Pancreas (tissue), 10 donors: ENCODE measurements around the gene PTPRG. TPM values are rescaled to one million over a fixed set of nuclear protein-coding genes. Genes with fewer than 3 reads are reported as not detected.
"Not testable (repeated sequence)": the region's sequence is repeated elsewhere in the genome, so short reads cannot be mapped to it uniquely, and the experiment has no call there.

Source experiments
- ATAC-seq, 4 donors: fragments of 200-7000 bp; cut with Tn5 transposase; one replicate each; pipeline versions ENCODE4 v1.8.0 to v1.9.1; 2020; ENCODE audit warnings: mild to moderate bottlenecking in 4 of 4, moderate library complexity in 4 of 4
- DNase-seq, 6 donors: peaks; one replicate each; pipeline ENCODE4 v3.0.0-alpha.2; 2020
- FAIRE-seq: peaks from 2 replicates; lab custom pipeline; 2012; peaks lifted over from hg19 to GRCh38; lab: Jason Lieb, UNC
- H3K27ac ChIP-seq, 4 donors: fragments of 200-600 bp; sonication (generic); 1 replicate in 3 of 4; 2 replicates in 1 of 4; pipeline versions ENCODE4 v1.5.0 to v1.8.0; 2020
- H3K27me3 ChIP-seq, 4 donors: fragments of 200-600 bp; one replicate each; pipeline ENCODE4 v1.8.0; 2021
- H3K36me3 ChIP-seq, 3 donors: fragments of 200-600 bp; sonication (generic) in 1 of 3; one replicate each; pipeline versions ENCODE4 v1.5.0 to v1.8.0; 2020 to 2021
- H3K4me1 ChIP-seq, 3 donors: fragments of 200-600 bp; one replicate each; pipeline ENCODE4 v1.8.0; 2021
- H3K4me3 ChIP-seq, 4 donors: fragments of 200-600 bp; sonication (generic) in 2 of 4; one replicate each; pipeline versions ENCODE4 v1.5.0 to v1.8.0; 2020 to 2021
- H3K9me3 ChIP-seq, 4 donors: fragments of 200-600 bp; one replicate each; pipeline ENCODE4 v1.8.0; 2021
- CTCF ChIP-seq, 4 donors: fragments of 200-600 bp; sonication (generic) in 3 of 4; IDR thresholded peaks; one replicate each; pipeline versions ENCODE4 v1.5.0 to v1.8.0; 2021; ENCODE audit warnings: antibody characterized with exemption in 4 of 4
- WGBS, 2 donors: extraction: QIAGEN DNeasy Blood & Tissue Kit; methylation state at CpG; one replicate each; pipeline ENCODE4 v1.1.7; 2013; 5-methylcytosine and 5-hydroxymethylcytosine counted together
- intact Hi-C, 3 donors: fragments of 100-400 bp; cut with DNase I; formaldehyde crosslinking; loops; one replicate each; pipeline versions ENCODE4 v1.11.1 to v1.14.2; 2022
- polyA plus RNA-seq, 2 donors: library from polyadenylated mRNA; stranded (reverse); fragments of 200-250 nt; gene quantifications; one replicate each; pipeline ENCODE4 v1.2.3, GENCODE V29; 2013
- total RNA-seq, 6 donors: library from RNA; stranded (reverse); fragmentation: NEBNext Ultra II Directional in 4 of 6; extraction: Animal tissue kit (Norgen Biotek cat#: 25700) in 4 of 6; gene quantifications; one replicate each; pipeline versions ENCODE4 v1.2.1 to v1.2.4, GENCODE V29; 2021 to 2023
- donor health status: healthy with polysubstance abuse.
- donor health status: DM: no; HTN: no; CAD: no; lungs with moderate emphysema.
- donor health status: DM: no; HTN: no; CAD: no.
- donor health status: control.
- donor health status: control.
- donor health status: Bipolar disorder and iron deficiency.
- donor health status: DM: yes; HTN: yes; CAD: no.
- donor health status: DM: no; HTN: no; CAD: no.
- donor health status: DM: no; HTN: no; CAD: no.
- donor health status: DM: yes; HTN: yes; CAD: no.

The PTPRG gene
- total and polyA plus RNA-seq, 8 donors = 2.8 to 20.5 (median 9.5) TPM

GRCh38 chr3:61690016-61690415, 128.6 kb downstream of the PTPRG start:
- DNase-seq = no peak
- FAIRE-seq = no peak
- peaks cover 0 to 3% (median 0%) of the 10 kb centered on the region in 3 donors for H3K4me1 ChIP-seq
- no peaks in the 10 kb centered on the region for H3K27me3 ChIP-seq
- intact Hi-C loops = no loop called here
- no peak overlapping the region for H3K4me3 ChIP-seq
- no peak overlapping the region for H3K27ac ChIP-seq
- 86 to 95% methylated on average over 5 of the region's 5 CpGs for WGBS, 2 donors
- no peak for TF ChIP-seq CTCF (IDR thresholded peaks at IDR 0.05)
- no peaks in the 10 kb centered on the region for H3K36me3 ChIP-seq
- ATAC-seq = no peak
- H3K9me3 ChIP-seq = no peaks in the 10 kb centered on the region

DNA sequence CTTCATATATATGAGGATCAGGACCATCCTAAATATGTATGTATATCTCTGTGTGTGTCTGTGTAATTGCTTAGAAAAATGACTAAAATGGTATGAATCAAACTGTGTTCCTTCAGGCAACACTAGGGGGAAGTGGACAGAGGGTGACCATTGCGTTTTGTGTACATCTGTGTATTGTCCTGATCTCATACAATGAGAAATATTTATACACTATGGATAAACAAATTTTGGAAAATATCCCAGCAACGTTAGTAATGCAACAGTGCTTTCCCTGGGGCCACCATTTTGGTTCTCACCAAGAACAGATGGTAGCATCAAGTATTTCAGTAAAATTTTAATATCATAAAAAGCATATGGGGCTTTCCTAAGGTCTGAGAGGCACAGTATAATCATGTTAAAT, 130.1 kb downstream of the PTPRG start:
- no peaks in the 10 kb centered on the region for H3K9me3 ChIP-seq
- FAIRE-seq (no peak), ATAC-seq (no peak), DNase-seq (no peak)
- no peak overlapping the region for H3K4me3 ChIP-seq
- no peak for TF ChIP-seq CTCF (IDR thresholded peaks at IDR 0.05)
- H3K36me3 ChIP-seq = no peaks in the 10 kb centered on the region
- H3K27ac ChIP-seq = no peak overlapping the region
- 77 to 88% methylated on average over 2 of the region's 2 CpGs for WGBS, 2 donors
- peaks cover 0 to 3% (median 0%) of the 10 kb centered on the region in 3 donors for H3K4me1 ChIP-seq
- intact Hi-C loops = no loop called here
- no peaks in the 10 kb centered on the region for H3K27me3 ChIP-seq

GRCh38 chr3:61697301-61697700, 135.9 kb downstream of the PTPRG start:
- ATAC-seq (no peak), FAIRE-seq (no peak), DNase-seq (no peak)
- H3K4me3 ChIP-seq = no peak overlapping the region
- no peaks in the 10 kb centered on the region for H3K4me1 ChIP-seq
- no peak for TF ChIP-seq CTCF (IDR thresholded peaks at IDR 0.05)
- intact Hi-C loops = no loop called here
- H3K36me3 ChIP-seq = no peaks in the 10 kb centered on the region
- H3K27me3 ChIP-seq = no peaks in the 10 kb centered on the region
- no peak overlapping the region for H3K27ac ChIP-seq
- no peaks in the 10 kb centered on the region for H3K9me3 ChIP-seq
- 69 to 74% methylated on average over 2 of the region's 2 CpGs for WGBS, 2 donors

DNA sequence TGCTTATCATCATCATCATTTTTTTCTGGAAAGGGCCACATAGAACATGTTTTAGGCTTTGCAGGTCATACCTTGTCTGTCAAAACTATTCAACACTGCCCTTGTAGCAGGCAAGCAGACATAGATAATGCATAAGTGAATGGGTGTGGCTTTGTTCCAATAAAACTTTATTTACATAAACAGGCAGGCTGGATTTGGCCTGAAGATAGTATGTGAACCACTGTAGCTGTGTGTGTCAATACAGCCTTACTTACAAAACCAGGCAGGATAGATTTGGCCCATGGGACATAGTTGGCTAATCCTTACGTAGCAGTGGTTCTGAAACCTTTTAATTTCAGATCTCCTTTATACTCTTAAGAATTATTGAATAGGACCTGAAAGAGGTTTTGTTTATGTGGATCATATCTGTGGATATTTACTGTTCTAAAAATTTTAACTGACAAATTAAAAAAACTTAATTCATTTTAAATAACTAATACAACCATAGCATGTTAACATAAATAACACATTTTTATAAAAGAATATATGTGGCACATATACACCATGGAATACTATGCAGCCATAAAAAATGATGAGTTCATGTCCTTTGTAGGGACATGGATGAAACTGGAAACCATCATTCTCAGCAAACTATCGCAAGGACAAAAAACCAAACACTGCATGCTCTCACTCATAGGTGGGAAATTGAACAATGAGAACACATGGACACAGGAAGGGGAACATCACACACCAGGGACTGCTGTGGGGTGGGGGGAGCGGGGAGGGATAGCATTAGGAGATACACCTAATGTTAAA, 137.1 kb downstream of the PTPRG start:
- H3K27ac ChIP-seq, H3K36me3 ChIP-seq, FAIRE-seq, ATAC-seq, H3K4me3 ChIP-seq, H3K27me3 ChIP-seq, H3K4me1 ChIP-seq, H3K9me3 ChIP-seq, DNase-seq, intact Hi-C loops: not testable (repeated sequence)
- WGBS, 2 donors = 93 to 98% methylated on average over 3 of the region's 3 CpGs

DNA sequence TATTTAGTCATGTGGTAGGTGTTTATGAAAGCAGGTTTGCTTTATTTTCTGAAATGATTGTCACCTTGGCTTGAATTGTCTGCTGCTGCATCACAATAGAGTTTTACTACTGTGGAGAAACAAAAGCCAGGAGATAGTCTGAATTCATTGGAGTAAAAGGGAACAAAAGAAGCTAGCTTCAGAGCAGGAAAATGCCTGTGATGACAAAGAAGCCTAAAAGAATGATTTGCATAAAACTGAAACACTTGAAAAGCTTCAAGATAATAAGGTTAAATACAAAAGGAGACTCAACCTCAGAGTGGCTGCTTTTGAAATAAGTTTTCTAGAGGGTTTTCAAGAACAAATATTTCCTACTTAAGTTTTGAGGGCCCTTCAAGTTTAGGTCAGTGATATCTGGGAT, 138.3 kb downstream of the PTPRG start:
- FAIRE-seq = no peak
- peaks cover 0 to 3% (median 0%) of the 10 kb centered on the region in 3 donors for H3K4me1 ChIP-seq
- ATAC-seq = no peak
- no peaks in the 10 kb centered on the region for H3K27me3 ChIP-seq
- DNase-seq = no peak
- intact Hi-C loops = no loop called here
- H3K27ac ChIP-seq = no peak overlapping the region
- H3K9me3 ChIP-seq = no peaks in the 10 kb centered on the region
- H3K36me3 ChIP-seq = no peaks in the 10 kb centered on the region
- no peak overlapping the region for H3K4me3 ChIP-seq
- no peak for TF ChIP-seq CTCF (IDR thresholded peaks at IDR 0.05)
